Fibroblast of upper back skin (primary cell): ENCODE data around the gene CEP43.
A peak's percentile ranks its signal among the peaks of the same experiment; 100 is the strongest.

Experiments
- DNase-seq: peaks from one replicate; pipeline ENCODE4 v3.0.0-alpha.2; 2013

The CEP43 gene

GRCh38 chr6:167015302-167015701 is 16.1 kb downstream of the CEP43 start:
- DNase-seq = no peak

DNA sequence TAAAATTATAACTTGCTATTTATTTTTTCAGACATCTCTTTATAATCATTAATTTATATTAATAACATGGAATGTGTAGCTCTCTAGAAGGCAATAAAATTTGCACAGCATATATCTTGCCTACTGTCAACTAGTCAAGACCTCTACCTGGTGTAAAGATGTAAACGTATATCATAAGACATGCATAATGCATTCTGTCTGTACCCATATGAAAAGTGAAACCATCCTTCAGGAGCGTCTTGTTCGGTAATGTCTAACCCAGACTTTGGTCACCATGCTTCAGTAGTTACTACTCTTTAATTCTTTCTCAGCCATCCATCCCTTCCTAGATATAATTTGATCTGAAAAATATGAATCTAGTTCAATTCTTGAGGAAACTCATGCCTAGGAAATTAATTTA is 21.0 kb downstream of the CEP43 start:
- no peak for DNase-seq

GRCh38 chr6:167027308-167027707 is 28.1 kb downstream of the CEP43 start:
- no peak for DNase-seq

GRCh38 chr6:167027772-167028171 is 28.6 kb downstream of the CEP43 start:
- no peak for DNase-seq

- DNase-seq = no peak
Observed at GRCh38 chr6:167030222-167031072, 31.2 kb downstream of the CEP43 start.

- DNase-seq = peak; percentile 16
Observed at GRCh38 chr6:167031082-167031709, 32.0 kb downstream of the CEP43 start.

DNA sequence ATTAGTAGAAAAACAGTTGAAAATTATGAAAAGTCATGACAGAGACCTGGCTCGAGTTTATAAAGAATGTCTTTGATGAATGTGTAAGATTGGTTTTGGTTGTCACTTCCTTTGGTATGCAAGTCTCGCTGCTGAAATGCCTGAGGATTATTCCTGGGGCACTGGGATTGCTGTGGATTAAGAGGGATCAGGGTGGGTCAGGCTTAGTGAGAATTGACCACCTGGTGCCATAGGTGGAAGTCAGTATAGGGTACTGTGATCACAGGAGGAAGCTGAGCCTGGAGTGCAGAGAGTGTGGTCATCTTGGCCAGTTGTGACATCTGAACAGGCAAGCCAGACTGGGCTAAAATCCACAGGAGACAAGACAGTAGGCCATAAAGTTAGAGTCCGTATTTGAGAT is 34.9 kb downstream of the CEP43 start:
- no peak for DNase-seq

DNA sequence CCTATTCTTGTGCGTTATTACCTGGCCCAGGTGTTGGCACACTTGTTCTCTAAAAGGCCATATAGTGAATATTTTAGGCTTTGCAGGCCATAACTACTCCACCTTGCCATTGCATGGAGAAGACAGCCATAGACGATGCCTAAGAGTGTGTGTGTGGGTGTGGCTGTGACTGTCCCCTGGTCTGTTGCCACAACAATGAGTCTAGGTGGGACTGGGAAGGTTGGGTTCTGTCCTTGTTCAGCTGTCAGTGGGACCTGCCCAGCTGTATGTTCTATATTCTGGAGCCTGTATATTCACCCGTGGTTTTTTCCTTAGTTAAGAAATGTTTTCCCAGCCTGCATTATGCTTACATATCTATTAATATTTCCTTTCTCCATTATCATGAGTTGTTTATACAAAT is 38.6 kb downstream of the CEP43 start:
- DNase-seq = no peak

GRCh38 chr6:167044696-167045095 is 45.5 kb downstream of the CEP43 start:
- peak; percentile 28 for DNase-seq

- no peak for DNase-seq
Observed at GRCh38 chr6:167045828-167046580, 46.8 kb downstream of the CEP43 start.

DNA sequence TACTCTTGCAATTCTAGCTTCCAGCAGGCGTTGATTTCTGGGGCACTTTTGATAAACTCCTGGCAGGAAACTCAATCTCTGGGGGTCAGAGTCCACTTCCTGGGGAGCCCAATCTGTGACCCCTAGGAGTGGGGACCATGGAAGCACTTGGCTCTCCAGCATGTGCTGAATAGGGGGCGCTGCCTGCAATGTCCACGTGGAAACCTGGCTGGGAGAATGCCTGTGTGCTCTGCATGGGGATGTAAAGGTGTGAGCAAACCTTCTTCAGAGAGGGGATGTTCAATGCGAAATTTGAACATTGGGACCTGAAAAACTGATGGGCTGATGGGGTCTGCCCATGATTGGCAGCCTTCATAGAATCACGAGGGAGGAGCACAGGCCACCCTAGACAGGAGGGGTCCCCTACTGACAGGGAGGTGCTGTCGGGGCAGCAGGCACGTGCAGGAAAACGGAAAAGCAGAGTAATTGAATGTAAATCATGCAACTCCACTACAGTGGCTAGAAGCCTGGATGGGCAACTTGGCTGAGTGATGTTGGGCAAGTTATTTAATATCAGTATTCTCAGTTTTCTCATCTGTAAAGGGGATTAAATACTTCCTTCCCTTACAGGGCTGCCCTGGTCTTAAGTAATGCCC is 47.8 kb downstream of the CEP43 start:
- DNase-seq = no peak

DNA sequence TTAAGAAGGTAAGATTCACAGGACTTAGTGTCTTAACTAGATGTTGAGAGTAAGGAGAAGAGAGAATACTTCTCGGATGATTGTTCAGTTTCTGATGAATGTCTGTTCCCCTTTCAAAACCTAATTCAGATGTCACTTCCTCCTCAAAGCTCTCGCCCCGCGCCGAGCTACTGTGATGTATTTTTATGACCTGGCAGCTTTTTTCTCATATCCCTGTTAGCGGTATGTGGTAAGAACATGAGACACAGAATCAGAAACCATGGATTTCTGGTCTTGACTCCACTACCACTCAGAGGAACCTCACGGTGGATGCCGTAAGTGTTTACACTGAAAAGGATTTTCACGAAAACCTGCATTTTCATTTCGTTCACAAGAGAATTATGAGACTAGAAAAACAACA is 48.4 kb downstream of the CEP43 start:
- no peak for DNase-seq
